Activated T-cell treated with anti-CD3 and anti-CD28 coated beads, Interleukin-2, amount 50 U/mL, for 4 hours (primary cell): ENCODE data around the gene GRM5. TPM values are rescaled to one million over a fixed set of nuclear protein-coding genes. Genes with fewer than 3 reads are reported as not detected.
"Not testable (repeated sequence)": the region's sequence is repeated elsewhere in the genome, so short reads cannot be mapped to it uniquely, and the experiment has no call there.

Experiments
- ATAC-seq, 2 donors: fragments of 200-7000 bp; cut with Tn5 transposase; one replicate each; pipeline ENCODE4 v1.10.0; 2021
- DNase-seq: peaks from one replicate; pipeline ENCODE4 v3.0.0-alpha.2; 2020
- H3K27me3 Mint-ChIP-seq: one replicate; pipeline ENCODE4 v1.8.0; 2021; ENCODE audit warnings: low read depth, mixed read lengths
- H3K36me3 Mint-ChIP-seq: one replicate; pipeline ENCODE4 v1.8.0; 2022; ENCODE audit warnings: mixed read lengths; ENCODE audit not compliant: insufficient read depth
- H3K4me1 Mint-ChIP-seq: one replicate; pipeline ENCODE4 v1.8.0; 2021; ENCODE audit warnings: low read depth, mixed read lengths
- H3K4me3 Mint-ChIP-seq: one replicate; pipeline ENCODE4 v1.8.0; 2021; ENCODE audit warnings: mild to moderate bottlenecking, moderate library complexity, mixed read lengths
- H3K9me3 Mint-ChIP-seq: one replicate; pipeline ENCODE4 v1.8.0; 2021; ENCODE audit warnings: mixed read lengths
- total RNA-seq, 3 donors: library from RNA; stranded (reverse); gene quantifications; one replicate each; pipeline ENCODE4 v1.2.1, GENCODE V29; 2021

Gene GRM5
- total RNA-seq, 3 donors from 2014 or later: not detected

GRCh38 chr11:88555829-88556202 is 510.0 kb downstream of the GRM5 start:
- no peaks in the 10 kb centered on the region for H3K4me1 Mint-ChIP-seq

GRCh38 chr11:88555018-88555828 is 510.6 kb downstream of the GRM5 start:
- no peaks in the 10 kb centered on the region for H3K36me3 Mint-ChIP-seq
- H3K27me3 Mint-ChIP-seq: peaks cover 1% of the 10 kb centered on the region
- H3K4me1 Mint-ChIP-seq: no peaks in the 10 kb centered on the region
- ATAC-seq: no peak
- no peak for DNase-seq
- no peaks in the 10 kb centered on the region for H3K9me3 Mint-ChIP-seq
- no peak overlapping the region for H3K4me3 Mint-ChIP-seq

More at GRCh38 chr11:88555829-88556202, 510.0 kb downstream of the GRM5 start:
- peaks cover 1% of the 10 kb centered on the region for H3K27me3 Mint-ChIP-seq
- H3K9me3 Mint-ChIP-seq: no peaks in the 10 kb centered on the region
- DNase-seq (no peak), ATAC-seq (no peak)
- no peak overlapping the region for H3K4me3 Mint-ChIP-seq
- H3K36me3 Mint-ChIP-seq: no peaks in the 10 kb centered on the region

GRCh38 chr11:88553204-88553603 is 512.6 kb downstream of the GRM5 start:
- Mint-ChIP-seq H3K36me3 (no peaks in the 10 kb centered on the region), H3K4me3 (no peak overlapping the region), H3K4me1 (no peaks in the 10 kb centered on the region), H3K9me3 (no peaks in the 10 kb centered on the region), H3K27me3 (peaks cover 1% of the 10 kb centered on the region)
- DNase-seq (no peak), ATAC-seq (no peak)

GRCh38 chr11:88552379-88553062 is 513.3 kb downstream of the GRM5 start:
- Mint-ChIP-seq H3K27me3 (peaks cover 1% of the 10 kb centered on the region), H3K36me3 (no peaks in the 10 kb centered on the region), H3K4me1 (no peaks in the 10 kb centered on the region), H3K9me3 (no peaks in the 10 kb centered on the region), H3K4me3 (no peak overlapping the region)
- DNase-seq: peak; percentile 35
- ATAC-seq: peak; percentile 57 to 70

- Mint-ChIP-seq H3K36me3 (no peaks in the 10 kb centered on the region), H3K4me1 (peaks cover 2% of the 10 kb centered on the region), H3K27me3 (no peaks in the 10 kb centered on the region), H3K9me3 (no peaks in the 10 kb centered on the region), H3K4me3 (no peak overlapping the region)
- no peak for DNase-seq
- peak in 1 of 2 donors; percentile 11 for ATAC-seq
Observed at GRCh38 chr11:88544656-88545280, 521.0 kb downstream of the GRM5 start.

GRCh38 chr11:88543902-88544655 is 521.7 kb downstream of the GRM5 start:
- Mint-ChIP-seq H3K9me3 (no peaks in the 10 kb centered on the region), H3K4me3 (no peak overlapping the region), H3K27me3 (no peaks in the 10 kb centered on the region), H3K36me3 (no peaks in the 10 kb centered on the region), H3K4me1 (peaks cover 2% of the 10 kb centered on the region)
- ATAC-seq: peak; percentile 97 to 98
- DNase-seq: peak; percentile 71

GRCh38 chr11:88541006-88541405 is 524.8 kb downstream of the GRM5 start:
- Mint-ChIP-seq H3K9me3 (no peaks in the 10 kb centered on the region), H3K36me3 (no peaks in the 10 kb centered on the region), H3K27me3 (no peaks in the 10 kb centered on the region), H3K4me3 (no peak overlapping the region), H3K4me1 (peaks cover 7% of the 10 kb centered on the region)
- ATAC-seq (no peak), DNase-seq (no peak)

GRCh38 chr11:88538098-88538497 is 527.7 kb downstream of the GRM5 start:
- peaks cover 2% of the 10 kb centered on the region for H3K27me3 Mint-ChIP-seq
- H3K9me3 Mint-ChIP-seq: no peaks in the 10 kb centered on the region
- no peaks in the 10 kb centered on the region for H3K36me3 Mint-ChIP-seq
- DNase-seq: no peak
- H3K4me3 Mint-ChIP-seq: no peak overlapping the region
- ATAC-seq: no peak
- peaks cover 14% of the 10 kb centered on the region for H3K4me1 Mint-ChIP-seq

- peaks cover 14% of the 10 kb centered on the region for H3K4me1 Mint-ChIP-seq
- peaks cover 3% of the 10 kb centered on the region for H3K27me3 Mint-ChIP-seq
- ATAC-seq (no peak), DNase-seq (no peak)
- no peaks in the 10 kb centered on the region for H3K36me3 Mint-ChIP-seq
- H3K9me3 Mint-ChIP-seq: no peaks in the 10 kb centered on the region
- H3K4me3 Mint-ChIP-seq: no peak overlapping the region
Observed at GRCh38 chr11:88537613-88538012, 528.2 kb downstream of the GRM5 start.

- DNase-seq: no peak
- no peaks in the 10 kb centered on the region for H3K36me3 Mint-ChIP-seq
- ATAC-seq: no peak
- no peaks in the 10 kb centered on the region for H3K9me3 Mint-ChIP-seq
- H3K4me3 Mint-ChIP-seq: no peak overlapping the region
- H3K4me1 Mint-ChIP-seq: peaks cover 14% of the 10 kb centered on the region
- peaks cover 3% of the 10 kb centered on the region for H3K27me3 Mint-ChIP-seq
Observed at GRCh38 chr11:88536616-88537265, 529.0 kb downstream of the GRM5 start.

GRCh38 chr11:88535916-88536547 is 529.8 kb downstream of the GRM5 start:
- peaks cover 14% of the 10 kb centered on the region for H3K4me1 Mint-ChIP-seq
- DNase-seq (no peak), ATAC-seq (peak; percentile 89 to 95)
- no peaks in the 10 kb centered on the region for H3K36me3 Mint-ChIP-seq
- no peak overlapping the region for H3K4me3 Mint-ChIP-seq
- peaks cover 5% of the 10 kb centered on the region for H3K27me3 Mint-ChIP-seq
- H3K9me3 Mint-ChIP-seq: no peaks in the 10 kb centered on the region

GRCh38 chr11:88535266-88535665 is 530.5 kb downstream of the GRM5 start:
- H3K36me3 Mint-ChIP-seq: no peaks in the 10 kb centered on the region
- no peaks in the 10 kb centered on the region for H3K9me3 Mint-ChIP-seq
- H3K4me3 Mint-ChIP-seq: no peak overlapping the region
- peaks cover 6% of the 10 kb centered on the region for H3K27me3 Mint-ChIP-seq
- no peak for ATAC-seq
- no peak for DNase-seq
- H3K4me1 Mint-ChIP-seq: peaks cover 14% of the 10 kb centered on the region

GRCh38 chr11:88534706-88535105 is 531.1 kb downstream of the GRM5 start:
- not testable (repeated sequence) for H3K27me3 Mint-ChIP-seq, H3K4me3 Mint-ChIP-seq, ATAC-seq, DNase-seq, H3K36me3 Mint-ChIP-seq, H3K9me3 Mint-ChIP-seq
- H3K4me1 Mint-ChIP-seq: peaks cover 14% of the 10 kb centered on the region
